AG04449 (cell line): Measurements from ENCODE around the gene MLKL.

Source experiments
- CTCF ChIA-PET: fragments of 350-600 bp; formaldehyde crosslinking; extraction: SDS; loops from one replicate; lab custom pipeline; 2021; ENCODE audit warnings: antibody characterized with exemption; lab: Yijun Ruan, JAX
- POLR2A ChIA-PET: fragments of 400-600, 350-600 bp; formaldehyde crosslinking; extraction: SDS; loops from one replicate; lab custom pipeline; 2020; ENCODE audit warnings: antibody characterized with exemption, inconsistent platforms; lab: Yijun Ruan, JAX
- DNase-seq: peaks from one replicate; pipeline ENCODE4 v3.0.0-alpha.2; 2010; ENCODE audit warnings: low read depth, low spot score
- H3K4me3 ChIP-seq: 2 replicates; pipeline ENCODE4 v1.5.1; 2011; ENCODE audit warnings: low read depth, mild to moderate bottlenecking, control low read depth, low read length
- TF ChIP-seq, protein P1 (sequence below): IDR thresholded peaks from one replicate; pipeline ENCODE4 v1.5.1; 2011; ENCODE audit warnings: mild to moderate bottlenecking, moderate library complexity, low read length, control low read depth, inconsistent platforms; ENCODE audit not compliant: insufficient read depth; ENCODE audit errors: missing control alignments

Gene MLKL

DNA sequence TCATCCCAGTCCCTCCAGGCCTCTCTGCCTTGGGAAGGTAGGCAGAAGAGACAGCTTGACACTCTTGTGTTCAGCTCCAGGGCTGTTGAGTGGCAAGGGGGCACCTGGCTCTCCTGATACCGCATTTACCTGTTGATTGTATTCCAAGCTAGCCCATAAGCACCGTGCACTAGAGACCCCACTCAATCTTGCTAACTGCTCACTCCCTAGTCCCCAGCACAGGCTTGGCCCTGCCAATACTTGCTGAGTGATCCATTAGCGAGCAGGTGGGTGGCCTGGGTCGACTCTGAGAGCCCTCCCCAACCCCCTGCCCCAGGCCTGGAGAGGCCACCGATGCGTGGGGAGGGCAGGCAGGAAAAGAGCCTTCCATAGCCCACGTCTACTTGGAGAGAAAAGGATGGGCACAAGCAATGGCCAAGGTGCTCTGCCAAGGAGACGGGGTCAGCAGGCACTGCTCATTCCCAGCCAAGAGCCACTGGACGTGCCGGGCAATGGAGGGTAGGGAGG is 44.5 kb upstream of the MLKL start:
- TF ChIP-seq, protein P1, sequence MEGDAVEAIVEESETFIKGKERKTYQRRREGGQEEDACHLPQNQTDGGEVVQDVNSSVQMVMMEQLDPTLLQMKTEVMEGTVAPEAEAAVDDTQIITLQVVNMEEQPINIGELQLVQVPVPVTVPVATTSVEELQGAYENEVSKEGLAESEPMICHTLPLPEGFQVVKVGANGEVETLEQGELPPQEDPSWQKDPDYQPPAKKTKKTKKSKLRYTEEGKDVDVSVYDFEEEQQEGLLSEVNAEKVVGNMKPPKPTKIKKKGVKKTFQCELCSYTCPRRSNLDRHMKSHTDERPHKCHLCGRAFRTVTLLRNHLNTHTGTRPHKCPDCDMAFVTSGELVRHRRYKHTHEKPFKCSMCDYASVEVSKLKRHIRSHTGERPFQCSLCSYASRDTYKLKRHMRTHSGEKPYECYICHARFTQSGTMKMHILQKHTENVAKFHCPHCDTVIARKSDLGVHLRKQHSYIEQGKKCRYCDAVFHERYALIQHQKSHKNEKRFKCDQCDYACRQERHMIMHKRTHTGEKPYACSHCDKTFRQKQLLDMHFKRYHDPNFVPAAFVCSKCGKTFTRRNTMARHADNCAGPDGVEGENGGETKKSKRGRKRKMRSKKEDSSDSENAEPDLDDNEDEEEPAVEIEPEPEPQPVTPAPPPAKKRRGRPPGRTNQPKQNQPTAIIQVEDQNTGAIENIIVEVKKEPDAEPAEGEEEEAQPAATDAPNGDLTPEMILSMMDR = no peak
- DNase-seq = no peak
- ChIA-PET POLR2A (no interaction called here), CTCF (interaction anchor here (2.1 kb wide), 1 partner anchor 118 kb away, joined by 8 read pairs; no protein-coding TSS in a partner anchor)
- no peak overlapping the region for H3K4me3 ChIP-seq

DNA sequence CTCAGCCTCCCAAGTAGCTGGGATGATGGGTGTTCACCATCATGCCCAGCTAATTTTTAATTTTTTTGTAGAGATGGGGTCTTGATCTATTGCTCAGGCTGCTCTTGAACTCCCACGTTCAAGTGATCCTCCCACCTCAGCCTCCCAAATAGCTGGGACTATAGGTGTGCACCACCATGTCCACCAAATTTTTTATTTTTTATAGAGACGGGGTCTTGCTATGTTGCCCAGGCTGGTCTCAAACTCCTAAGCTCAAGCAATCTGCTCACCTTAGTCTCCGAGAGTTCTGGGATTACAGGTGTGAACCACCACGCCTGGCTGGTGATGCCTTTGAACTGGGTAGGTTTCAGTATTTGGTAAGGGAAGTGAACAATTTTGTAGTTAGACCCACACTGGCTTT is 43.9 kb upstream of the MLKL start:
- no peak overlapping the region for H3K4me3 ChIP-seq
- ChIA-PET POLR2A (no interaction called here), CTCF (interaction anchor here (2.1 kb wide), 1 partner anchor 118 kb away, joined by 8 read pairs; no protein-coding TSS in a partner anchor)
- no peak for DNase-seq
- TF ChIP-seq, protein P1 = no peak

DNA sequence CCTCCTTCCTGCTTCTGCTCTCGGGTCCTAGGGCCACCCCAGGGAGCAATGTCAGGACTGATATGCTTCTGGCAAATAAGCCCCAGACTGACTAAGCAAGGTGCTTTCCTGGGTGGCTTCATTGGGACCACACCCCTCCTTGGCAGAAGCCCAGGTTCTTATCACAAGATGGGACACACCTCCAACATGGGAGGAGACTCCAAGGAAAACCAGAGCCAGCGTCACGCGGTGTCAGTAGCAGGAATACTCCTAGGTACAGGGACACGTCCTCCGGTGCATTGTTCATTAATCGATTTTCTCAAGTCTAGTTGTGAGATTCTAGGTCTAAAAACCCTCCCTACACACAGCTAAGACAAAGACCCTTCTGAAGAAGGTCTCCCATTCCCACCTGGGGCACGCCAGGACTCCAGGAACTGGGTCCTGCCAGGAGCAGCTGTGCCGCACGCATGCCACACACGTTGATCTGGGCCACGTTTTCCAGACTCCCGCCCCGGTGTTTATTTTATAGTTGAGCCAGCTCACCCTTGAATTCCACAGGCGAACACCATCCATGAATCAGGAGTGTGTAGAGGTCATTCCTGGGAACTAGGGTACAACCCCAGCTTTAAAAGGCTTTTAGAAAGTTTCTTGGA is 43.1 kb upstream of the MLKL start:
- no peak overlapping the region for H3K4me3 ChIP-seq
- ChIA-PET CTCF (interaction anchor here (2.1 kb wide), 1 partner anchor 119 kb away, joined by 8 read pairs; no protein-coding TSS in a partner anchor), POLR2A (no interaction called here)
- no peak for DNase-seq
- TF ChIP-seq, protein P1 = no peak

DNA sequence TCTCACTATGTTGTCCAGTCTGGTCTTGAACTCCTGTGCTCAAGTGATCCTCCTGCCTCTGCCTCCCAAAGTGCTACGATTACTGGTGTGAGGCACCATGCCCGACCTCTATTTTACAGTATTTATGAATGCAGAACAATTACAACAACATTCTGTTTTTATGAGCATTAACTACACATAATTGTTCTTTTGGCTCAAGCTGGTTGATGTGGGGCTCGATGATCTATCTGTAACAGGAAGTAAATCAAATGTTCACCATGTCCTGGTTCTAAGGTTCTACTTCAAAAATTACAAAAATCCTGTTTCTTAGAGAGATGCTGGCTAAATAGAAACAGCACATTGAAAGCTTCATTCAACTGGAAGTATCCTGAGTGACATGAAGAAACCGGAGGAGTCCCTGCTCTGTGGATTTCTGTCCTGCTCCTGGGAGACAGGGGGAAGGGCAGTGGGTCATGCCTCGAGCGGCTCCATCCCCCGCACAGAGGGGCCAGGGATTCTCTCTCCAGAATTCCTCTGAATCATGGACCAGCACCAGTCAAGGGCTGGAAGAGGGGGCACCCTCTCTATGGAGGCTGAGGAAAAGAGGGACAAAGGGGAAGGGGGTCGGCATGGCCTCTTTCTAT is 42.5 kb upstream of the MLKL start:
- no peak overlapping the region for H3K4me3 ChIP-seq
- POLR2A ChIA-PET = no interaction called here
- DNase-seq = no peak
- CTCF ChIA-PET = interaction anchor here (1.5 to 2.1 kb wide), 2 partner anchors 18 to 120 kb away, joined by 4 to 8 read pairs; no protein-coding TSS in a partner anchor
- TF ChIP-seq, protein P1 = no peak

DNA sequence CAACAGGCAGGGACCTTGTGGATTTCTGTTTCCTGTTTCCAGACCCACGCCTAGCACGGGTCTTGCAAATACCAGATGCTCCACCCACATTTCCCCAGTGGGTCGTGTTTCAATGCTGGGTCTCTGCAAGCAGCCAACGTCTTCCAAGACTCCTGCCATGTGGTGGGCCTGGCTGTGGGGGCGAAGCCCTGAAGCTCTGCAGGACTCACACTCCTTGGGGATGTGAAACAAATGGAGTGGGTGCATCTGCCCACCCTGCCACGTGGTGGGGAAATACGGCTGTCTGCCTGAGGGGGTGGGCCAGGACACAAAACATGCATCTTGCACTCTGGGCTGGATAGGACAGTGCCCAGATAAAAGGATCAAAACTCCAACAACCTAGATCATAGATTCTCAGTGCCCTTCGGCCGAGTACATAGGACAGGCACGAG is 41.4 kb upstream of the MLKL start:
- DNase-seq = no peak
- TF ChIP-seq, protein P1 = no peak

DNA sequence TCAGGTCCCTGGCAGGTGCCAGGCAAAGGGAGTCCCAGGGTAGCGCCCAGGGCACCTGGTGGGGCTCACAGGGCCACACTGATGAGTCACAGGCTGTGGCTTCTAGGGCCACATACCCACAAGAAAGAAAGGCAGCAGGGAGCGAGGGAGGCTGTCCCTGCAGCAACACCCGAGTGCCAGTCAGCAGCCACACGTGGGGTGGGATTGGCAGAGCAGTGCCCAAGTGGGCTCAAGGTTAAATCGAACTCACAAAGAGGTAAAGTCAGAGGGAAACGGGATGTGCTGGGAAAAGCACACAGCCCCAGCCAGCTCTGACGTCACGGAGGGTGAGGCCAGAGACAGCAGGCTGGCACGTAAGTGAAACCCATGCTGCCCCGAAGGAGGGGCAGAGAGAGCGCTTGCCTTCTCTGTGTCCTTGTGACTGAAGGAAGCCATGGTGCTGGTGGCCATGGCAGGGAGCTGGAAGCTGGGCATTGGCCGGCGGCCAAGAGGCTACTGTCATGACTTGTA is 40.2 kb upstream of the MLKL start:
- ChIA-PET CTCF (interaction anchor here (1.3 kb wide), 1 partner anchor 121 kb away, joined by 7 read pairs; no protein-coding TSS in a partner anchor), POLR2A (no interaction called here)
- TF ChIP-seq, protein P1 = no peak

More for the DNA sequence above, 41.4 kb upstream of the MLKL start:
- H3K4me3 ChIP-seq = no peak overlapping the region
- ChIA-PET CTCF (interaction anchor here (1.3 to 1.5 kb wide), 2 partner anchors 17 to 120 kb away, joined by 4 to 7 read pairs; no protein-coding TSS in a partner anchor), POLR2A (no interaction called here)

More for the DNA sequence above, 40.2 kb upstream of the MLKL start:
- no peak for DNase-seq
- H3K4me3 ChIP-seq = no peak overlapping the region
